Astrocyte of the spinal cord (primary cell): Measurements from ENCODE around the gene FAM168A.

Source experiments
- DNase-seq: peaks from one replicate; pipeline ENCODE4 v3.0.0; 2011; ENCODE audit warnings: low read depth, low spot score
- H3K4me3 ChIP-seq: 2 replicates; pipeline ENCODE4 v1.5.1; 2011; ENCODE audit warnings: low read depth, mild to moderate bottlenecking, low read length, moderate library complexity
- CTCF ChIP-seq: IDR thresholded peaks from 2 replicates; pipeline ENCODE4 v1.5.1; 2012; ENCODE audit warnings: low read depth, mild to moderate bottlenecking, low read length, inconsistent platforms
- in situ Hi-C: cut with HindIII; loops from 2 replicates; pipeline ENCODE4 v1.10.0; 2017; ENCODE audit warnings: low sequenced_read_pairs

Gene FAM168A

GRCh38 chr11:73597956-73598718 lies at the start of gene FAM168A:
Gene FAM168A (minus strand): TSS chr11:73598112. CDS start chr11:73468474, 129,638 bp downstream.
- no peak for TF ChIP-seq CTCF
- H3K4me3 ChIP-seq = peak within 1 kb of the TSS; percentile 64
- DNase-seq = peak; percentile 98
- in situ Hi-C loops = loop anchor here (10.0 kb wide), 1 partner anchor 173 kb away; no protein-coding TSS in a partner anchor

GRCh38 chr11:73647459-73648100 lies 49.7 kb upstream of the FAM168A start:
- in situ Hi-C loops = no loop called here
- DNase-seq = peak; percentile 82
- TF ChIP-seq CTCF = no peak
- peak overlapping the region; percentile 22 for H3K4me3 ChIP-seq

GRCh38 chr11:73645972-73646631 lies 48.2 kb upstream of the FAM168A start, which contains the start of gene PLEKHB1:
Gene PLEKHB1 (plus strand): TSS chr11:73646581. CDS start chr11:73646609, 28 bp downstream.
- no peak for DNase-seq
- TF ChIP-seq CTCF = no peak
- in situ Hi-C loops = no loop called here
- H3K4me3 ChIP-seq = no peak within 1 kb of the TSS

- no peak overlapping the region for H3K4me3 ChIP-seq
Observed at GRCh38 chr11:73645121-73645969, 47.4 kb upstream of the FAM168A start.

GRCh38 chr11:73641668-73642067 lies 43.8 kb upstream of the FAM168A start:
- no peak for DNase-seq
- no peak for TF ChIP-seq CTCF
- in situ Hi-C loops = no loop called here
- H3K4me3 ChIP-seq = no peak overlapping the region

More at GRCh38 chr11:73645121-73645969, 47.4 kb upstream of the FAM168A start:
- in situ Hi-C loops = no loop called here
- no peak for DNase-seq
- TF ChIP-seq CTCF = no peak

GRCh38 chr11:73640592-73640991 lies 42.7 kb upstream of the FAM168A start:
- no peak for DNase-seq
- TF ChIP-seq CTCF = no peak

More at GRCh38 chr11:73640592-73640991, 42.7 kb upstream of the FAM168A start:
- no peak overlapping the region for H3K4me3 ChIP-seq
- in situ Hi-C loops = no loop called here
